CD4-positive, alpha-beta T cell treated with Interleukin-10 for 1 hour (primary cell): ENCODE measurements around the gene COA8.

Experiments
- DNase-seq: peaks from one replicate; pipeline ENCODE4 v3.0.0-alpha.2; 2020

Gene COA8

GRCh38 chr14:103550451-103551337, 12.1 kb upstream of the COA8 start:
- no peak for DNase-seq

DNA sequence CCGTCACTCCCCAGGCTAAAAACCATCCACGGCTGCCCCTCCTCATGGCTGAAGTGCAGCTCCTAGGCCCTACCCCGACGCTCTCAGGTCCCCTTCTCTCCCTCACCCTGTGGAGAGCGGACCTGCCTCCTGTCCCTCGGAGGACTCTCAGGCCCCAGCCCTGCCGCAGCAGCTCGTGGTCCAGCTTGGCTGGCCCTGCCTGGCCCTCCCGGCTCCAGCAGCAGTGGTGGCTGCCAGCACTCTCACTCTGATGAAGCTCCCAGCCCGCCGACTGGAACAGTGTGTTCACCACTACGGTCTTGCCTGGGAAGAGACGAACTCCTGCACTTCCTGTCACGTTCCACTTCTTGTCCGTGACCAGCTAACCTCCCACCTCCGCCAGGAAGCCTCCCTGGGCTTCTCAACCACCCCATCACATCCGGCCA, 11.4 kb upstream of the COA8 start:
- no peak for DNase-seq

GRCh38 chr14:103552011-103552845, 10.5 kb upstream of the COA8 start:
- DNase-seq = no peak

DNA sequence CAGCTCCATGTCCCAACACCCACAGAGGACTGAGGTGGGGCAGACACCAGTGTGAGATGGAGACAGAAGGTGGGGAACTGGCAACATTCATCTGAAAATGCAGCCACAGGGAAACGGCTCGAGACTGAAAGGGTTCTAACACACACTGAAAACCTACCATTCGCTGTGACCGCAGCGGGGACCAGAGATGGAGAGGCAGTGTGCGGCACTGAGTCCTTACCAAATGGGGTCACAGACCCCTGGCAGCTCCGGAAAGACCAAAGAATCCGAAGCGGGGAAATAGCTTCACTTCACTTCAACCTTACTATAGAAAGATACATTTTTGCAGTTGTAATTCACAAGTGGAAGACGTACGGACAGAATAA, 9.9 kb upstream of the COA8 start:
- DNase-seq = no peak

DNA sequence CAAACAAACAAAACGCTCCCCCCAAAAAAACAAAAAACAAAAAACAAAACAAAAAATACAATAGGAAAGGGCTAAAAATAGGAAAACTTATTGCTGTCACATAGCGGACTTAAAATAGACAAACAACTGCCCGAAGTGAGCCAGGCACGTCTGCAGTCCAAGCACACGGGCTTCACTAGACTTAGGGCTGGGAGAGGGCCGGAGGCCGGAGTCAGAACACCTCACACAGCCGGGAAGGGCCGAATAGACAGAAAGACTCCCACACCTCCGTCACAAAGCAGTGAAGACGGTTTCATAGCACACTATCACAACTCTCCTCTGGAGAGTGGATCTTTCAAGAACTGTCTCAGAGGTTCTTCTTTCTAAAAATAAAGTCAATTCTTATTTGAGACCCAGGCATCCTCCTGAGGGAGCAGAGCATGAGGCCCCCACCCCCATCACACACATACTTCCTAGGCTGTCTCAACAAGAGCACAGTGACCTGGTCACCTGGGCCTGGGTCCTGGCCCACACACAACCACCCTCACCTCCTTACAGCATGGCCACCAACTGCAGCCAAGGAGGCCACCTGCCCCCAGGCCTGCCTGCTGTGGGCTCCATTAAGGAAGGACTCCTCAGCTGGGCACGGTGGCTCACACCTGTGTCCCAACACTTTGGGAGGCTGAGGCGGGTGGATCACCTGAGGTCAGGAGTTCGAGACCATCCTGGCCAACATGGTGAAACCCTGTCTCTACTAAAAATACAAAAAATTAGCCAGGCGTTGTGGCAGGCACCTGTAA, 7.0 kb upstream of the COA8 start:
- no peak for DNase-seq

DNA sequence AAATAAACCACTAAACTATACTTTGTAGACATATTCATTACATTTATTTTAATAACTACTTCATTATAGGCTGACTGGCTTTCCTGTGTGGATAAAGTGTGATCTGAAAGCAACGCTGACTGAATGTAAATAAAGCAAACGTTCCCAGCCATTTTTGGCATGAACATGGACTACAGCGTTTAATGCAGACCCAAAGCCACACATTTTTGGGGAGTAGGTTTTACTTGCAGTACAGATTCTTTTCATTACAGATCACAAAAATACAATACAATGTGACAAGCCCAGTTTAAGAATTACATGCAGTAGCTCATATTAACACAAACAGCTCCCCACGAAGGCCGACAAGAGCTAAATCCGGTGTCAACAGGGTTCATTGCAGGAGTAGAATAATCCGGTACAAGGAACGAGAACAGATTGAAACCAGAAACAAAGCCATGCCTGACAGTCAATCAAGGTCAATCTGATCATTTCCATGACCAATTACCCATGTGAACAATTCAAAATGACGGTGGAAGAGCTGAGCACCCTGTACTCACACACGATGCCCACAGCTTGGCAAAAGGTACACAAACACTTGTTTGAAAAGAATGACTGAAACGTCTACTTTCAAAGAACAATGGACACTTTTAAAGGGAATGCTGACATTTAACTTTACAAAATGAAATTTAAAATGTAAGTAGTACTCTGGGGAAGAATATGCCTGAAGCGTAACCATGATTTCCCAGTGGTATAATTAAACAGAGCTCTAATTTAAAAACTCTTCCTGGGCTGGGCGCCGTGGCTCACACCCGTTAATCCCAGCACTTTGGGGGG, 5.6 kb upstream of the COA8 start:
- DNase-seq = no peak

- DNase-seq = no peak
Measured at GRCh38 chr14:103558071-103558882, 4.5 kb upstream of the COA8 start.

GRCh38 chr14:103559766-103560165, 3.0 kb upstream of the COA8 start:
- DNase-seq = no peak

DNA sequence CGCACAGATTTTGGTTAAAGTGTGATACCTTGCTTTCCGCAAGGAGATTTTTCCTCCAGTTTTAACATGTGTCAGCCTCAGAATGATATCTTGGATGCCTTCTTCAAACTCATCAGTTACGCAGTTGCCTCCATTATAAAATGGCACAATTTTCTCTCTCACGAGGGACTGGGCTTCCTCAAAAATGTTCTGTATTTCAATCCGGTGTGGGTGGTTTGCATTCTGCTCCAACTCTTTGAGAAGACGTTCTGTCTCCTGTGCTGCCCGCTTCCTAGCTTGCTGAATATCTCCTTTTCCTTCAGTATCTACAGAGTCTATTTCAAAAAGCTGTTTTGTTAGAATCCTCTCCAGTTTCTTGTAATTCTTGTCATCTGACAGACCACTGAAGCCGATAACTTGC, 2.1 kb upstream of the COA8 start:
- DNase-seq = no peak

- peak; percentile 50 for DNase-seq
Measured at GRCh38 chr14:103561381-103562178, 1.2 kb upstream of the COA8 start.

DNA sequence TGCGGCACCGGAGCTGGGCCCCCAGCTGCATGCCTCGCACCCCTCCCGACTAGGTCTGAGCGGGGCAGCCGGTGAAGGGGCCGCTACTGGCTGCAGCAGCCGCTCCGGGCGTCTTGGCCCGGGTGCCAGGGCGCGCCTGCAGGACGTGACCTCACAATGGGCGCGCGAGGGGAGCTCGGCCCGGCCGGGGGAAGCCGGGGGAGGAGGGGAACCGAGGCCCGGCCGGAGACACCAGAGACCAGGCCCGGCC, 656 bp upstream of the COA8 start:
- no peak for DNase-seq

GRCh38 chr14:103563226-103563620, 463 bp downstream of the COA8 start:
- DNase-seq = no peak

GRCh38 chr14:103563844-103564505, 1.2 kb downstream of the COA8 start:
- no peak for DNase-seq

DNA sequence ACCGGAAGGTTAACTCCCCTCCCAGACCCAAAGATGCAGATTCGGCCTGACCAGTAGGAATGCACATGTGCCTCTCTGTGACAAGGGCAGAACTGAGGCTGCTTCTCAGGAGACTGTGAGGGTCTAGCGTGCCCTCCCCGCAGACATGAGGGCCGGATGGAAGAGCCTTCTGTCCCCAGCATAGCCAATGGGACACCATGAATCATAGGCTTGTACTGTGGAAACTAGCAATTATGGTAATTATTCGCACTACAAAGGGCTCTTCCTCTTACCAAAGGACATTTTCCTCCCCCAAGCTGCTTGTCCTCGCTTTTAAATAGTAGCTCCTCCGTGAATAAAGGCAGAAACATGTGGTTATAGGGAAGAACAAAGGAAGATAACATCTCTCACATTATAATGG, 6.2 kb downstream of the COA8 start:
- no peak for DNase-seq

DNA sequence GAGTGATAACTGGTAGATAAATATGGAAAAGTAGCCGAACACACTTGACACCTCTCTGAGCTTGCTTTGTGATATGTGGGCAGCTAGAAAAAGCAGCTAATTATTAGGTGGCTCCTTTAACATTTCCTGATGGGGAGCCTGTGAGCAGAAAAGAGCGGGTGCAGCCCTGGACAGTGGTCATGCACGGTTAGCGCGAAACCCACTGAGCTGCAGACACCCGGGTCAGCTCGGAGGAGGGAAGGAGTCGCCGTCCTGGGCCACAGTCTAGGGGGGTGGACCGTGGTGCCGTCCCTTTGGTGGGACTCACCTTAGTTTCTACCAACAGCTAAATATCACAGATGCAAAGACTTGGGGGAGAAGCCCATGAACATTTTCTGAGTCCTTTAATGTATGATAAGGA, 6.6 kb downstream of the COA8 start:
- no peak for DNase-seq

GRCh38 chr14:103574104-103574503, 11.3 kb downstream of the COA8 start:
- no peak for DNase-seq

GRCh38 chr14:103574707-103575285, 12.0 kb downstream of the COA8 start:
- no peak for DNase-seq

DNA sequence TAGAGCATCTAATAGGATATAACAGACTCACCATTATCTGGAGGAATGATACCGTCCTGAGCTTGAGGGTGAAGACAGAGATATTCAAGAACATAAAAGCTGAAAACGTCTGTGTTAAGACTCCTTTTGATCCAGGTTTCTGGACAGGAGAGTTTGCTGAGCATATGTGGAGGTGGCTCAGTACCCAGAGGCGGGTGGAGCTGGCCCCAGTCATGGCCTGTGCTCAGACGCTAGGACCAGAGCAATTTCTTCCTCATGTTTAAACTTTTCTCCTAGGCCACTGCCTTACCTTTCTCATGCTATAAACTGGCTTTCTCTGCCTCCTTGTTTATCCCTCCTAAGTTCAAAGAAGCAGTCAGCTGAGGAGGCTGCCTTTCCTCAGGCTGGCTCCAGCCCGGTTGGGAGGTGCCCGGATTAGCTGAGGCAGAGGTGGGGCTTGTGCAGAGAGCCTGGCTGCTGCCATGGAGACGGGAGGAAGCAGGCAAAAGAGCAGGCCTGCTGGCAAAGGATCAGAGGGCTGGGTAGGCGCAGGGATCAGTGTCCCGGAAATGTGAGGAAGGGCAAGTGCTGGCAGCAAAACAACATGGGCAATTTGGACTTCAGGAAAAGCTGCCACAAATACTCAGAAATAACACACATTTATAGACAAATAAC, 13.7 kb downstream of the COA8 start:
- DNase-seq = no peak

GRCh38 chr14:103578401-103579075, 15.8 kb downstream of the COA8 start:
- no peak for DNase-seq
